Vagina (tissue), 2 donors: ENCODE results near the gene BUD23.

Source experiments
- CTCF ChIP-seq, 3 experiments: fragments of 450-650 bp in 2 of 3; fragments of 200-600 bp in 1 of 3; sonication (generic) in 1 of 3; IDR thresholded peaks; one replicate each; pipeline ENCODE4 v1.5.1; 2017 to 2019; ENCODE audit warnings: antibody characterized with exemption in 3 of 3, mild to moderate bottlenecking in 2 of 3, moderate library complexity in 2 of 3
- POLR2A ChIP-seq, 2 donors: fragments of 450-650 bp; IDR thresholded peaks; one replicate each; pipeline ENCODE4 v1.6.1; 2017; ENCODE audit warnings: antibody characterized with exemption in 2 of 2, mild to moderate bottlenecking in 2 of 2, moderate library complexity in 2 of 2
- POLR2AphosphoS5 ChIP-seq, 2 donors: sonication (generic); formaldehyde crosslinking; IDR thresholded peaks; one replicate each; pipeline ENCODE4 v1.9.0; 2017; ENCODE audit warnings: antibody characterized with exemption in 2 of 2, mild to moderate bottlenecking in 2 of 2, low read depth in 1 of 2; ENCODE audit not compliant: insufficient read depth in 1 of 2

- TF ChIP-seq POLR2A (IDR thresholded peaks at IDR 0.05) (no peak), POLR2AphosphoS5 (IDR thresholded peaks at IDR 0.05; ENCODE audit: insufficient read depth in 1 of 2, low read depth in 1 of 2) (no peak), CTCF (IDR thresholded peaks at IDR 0.05) (no peak)
Observed at GRCh38 chr7:73700069-73700423, 16.6 kb downstream of the BUD23 start.
